ENCODE results near the gene JMJD7.

JMJD7 gene

DNA sequence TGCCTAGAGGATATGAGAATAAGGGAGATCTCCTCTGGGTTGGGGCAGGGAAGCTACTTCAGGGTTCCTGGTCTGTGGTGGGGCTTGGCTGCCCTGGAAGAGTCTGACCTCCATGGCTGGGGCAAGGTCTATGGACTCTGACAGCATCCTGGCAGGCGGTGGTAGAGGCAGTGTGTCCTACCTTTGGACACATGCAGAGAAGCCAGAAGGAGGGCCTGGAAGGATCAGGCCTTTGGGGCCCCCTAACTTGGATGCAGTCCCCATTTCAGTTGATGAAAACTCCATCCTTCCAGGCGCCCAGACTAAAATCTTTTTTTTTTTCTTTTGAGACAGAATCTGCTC lies 55.6 kb downstream of the JMJD7 start:
- no peak for DNase-seq (ENCODE audit: low read depth in 2 of 2)

DNA sequence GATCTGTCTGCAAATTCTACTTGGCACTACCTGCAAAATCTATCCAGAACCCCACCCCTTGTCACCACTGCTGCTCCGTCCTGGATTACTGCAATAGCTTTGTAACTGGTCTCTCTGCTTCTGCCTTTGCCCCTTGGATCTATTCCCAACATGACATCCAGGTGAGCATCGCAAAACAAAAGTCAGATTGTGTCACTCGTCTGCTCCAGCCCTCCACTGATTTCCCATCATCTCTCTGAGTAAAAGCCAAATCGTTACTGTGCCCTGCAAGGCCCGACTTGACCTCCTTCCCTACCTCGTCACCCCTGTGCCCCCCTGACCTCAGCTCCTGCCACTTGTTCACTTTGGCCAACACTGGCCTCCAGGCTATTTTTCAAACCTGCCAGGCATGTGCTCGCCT lies 56.6 kb downstream of the JMJD7 start:
- no peak for DNase-seq (ENCODE audit: low read depth in 2 of 2)

DNA sequence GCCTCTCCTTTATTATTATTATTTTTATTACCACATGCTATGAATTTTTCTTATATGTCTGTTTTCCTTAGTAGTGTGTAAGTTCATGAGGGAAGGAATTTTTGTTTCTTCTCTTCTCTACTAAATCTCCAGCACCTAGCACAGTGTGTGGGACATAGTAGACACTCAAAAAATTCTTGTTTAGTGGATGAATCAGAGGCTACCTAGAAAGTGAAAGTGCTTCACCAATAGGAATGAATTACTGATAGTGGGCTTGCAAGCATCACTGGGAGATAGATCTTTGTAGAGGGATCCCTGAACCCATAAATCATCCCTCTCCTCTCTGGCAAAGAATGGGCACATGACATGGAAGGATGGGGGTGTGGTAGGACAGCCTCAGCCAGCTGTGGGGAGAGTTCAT lies 57.4 kb downstream of the JMJD7 start:
- DNase-seq (ENCODE audit: low read depth in 2 of 2): no peak

DNA sequence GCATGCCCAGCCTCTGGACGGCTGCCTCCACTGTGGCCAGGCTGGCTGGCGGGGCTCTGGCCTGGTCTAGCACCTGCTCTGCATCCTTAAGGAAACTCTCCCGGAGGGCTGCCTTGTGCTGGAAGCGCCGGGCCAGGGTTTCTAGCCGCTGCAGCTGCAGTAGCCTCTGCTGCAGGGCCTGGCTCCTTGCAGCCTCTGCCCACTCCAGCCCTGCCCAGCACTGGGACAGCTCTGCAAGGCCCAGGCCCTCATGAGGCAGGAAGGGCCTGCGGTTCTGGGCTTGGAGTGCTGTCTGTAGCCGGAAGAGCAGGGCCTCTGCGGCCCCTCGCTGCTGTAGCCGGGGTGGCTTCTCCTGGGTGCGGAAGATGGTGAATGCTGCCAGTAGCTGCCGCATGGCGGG lies 57.9 kb downstream of the JMJD7 start:
- no peak for DNase-seq (ENCODE audit: low read depth in 2 of 2)

DNA sequence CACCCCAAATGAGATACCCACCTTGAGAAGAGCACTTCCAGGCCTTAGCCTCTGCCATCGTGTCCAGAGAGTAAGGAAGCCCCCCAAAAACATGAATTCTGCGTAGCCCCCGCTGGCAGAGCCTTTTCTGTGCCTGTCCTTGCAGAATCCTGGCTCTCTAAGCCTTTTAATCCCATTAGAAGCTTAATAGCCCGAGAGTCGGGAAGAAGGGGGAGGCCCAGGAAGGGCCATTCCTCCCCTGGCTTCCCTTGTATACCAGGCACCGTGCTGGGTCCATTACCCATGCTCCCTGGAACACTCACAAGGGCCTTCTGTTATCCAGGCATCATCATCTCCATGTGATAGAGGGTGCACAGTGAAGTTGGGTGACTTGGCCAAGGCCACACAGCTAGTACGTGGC lies 58.8 kb downstream of the JMJD7 start:
- no peak for DNase-seq (ENCODE audit: low read depth in 2 of 2)

DNA sequence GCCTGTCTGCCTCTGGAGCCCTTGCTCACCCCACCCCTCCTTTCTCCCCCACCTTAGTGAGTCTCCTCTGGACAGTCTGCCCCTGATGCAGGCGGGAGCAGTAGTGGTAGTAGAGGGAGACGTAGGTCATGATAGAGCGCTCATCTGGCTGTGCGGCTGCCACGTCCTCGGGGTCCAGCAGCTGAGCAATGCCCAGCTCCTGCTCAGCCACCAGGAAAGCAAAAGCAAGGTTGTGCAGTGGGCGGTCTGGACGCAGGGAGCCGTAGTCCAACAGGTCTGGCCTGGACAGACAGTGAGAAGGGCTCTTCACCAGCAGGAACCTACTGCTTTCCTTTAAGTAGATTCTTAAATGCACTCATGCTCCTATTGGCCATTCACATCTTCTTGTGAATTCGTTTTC lies 59.3 kb downstream of the JMJD7 start:
- DNase-seq (ENCODE audit: low read depth in 2 of 2): no peak

Data from stimulated activated CD8-positive, alpha-beta memory T cell treated with anti-CD3 and anti-CD28 coated beads, Interleukin-7, amount 100 ng/mL, for 4 hours (primary cell).